GM06990 (cell line): ENCODE data around the gene DSP.

Experiments used
- DNase-seq: peaks from one replicate; pipeline ENCODE4 v3.0.0-alpha.2; 2011; ENCODE audit not compliant: insufficient read length; ENCODE audit errors: extremely low read depth
- H3K27me3 ChIP-seq: replicated peaks from 2 replicates; pipeline ENCODE4 v1.6.0; 2011; ENCODE audit warnings: low read length; ENCODE audit not compliant: control insufficient read depth, insufficient read depth
- H3K36me3 ChIP-seq: 2 replicates; pipeline ENCODE4 v1.5.1; 2011; ENCODE audit warnings: low read length; ENCODE audit not compliant: control insufficient read depth, insufficient read depth
- H3K4me3 ChIP-seq: replicated peaks from 2 replicates; pipeline ENCODE4 v1.5.1; 2011; ENCODE audit warnings: low read depth, mild to moderate bottlenecking, control low read depth, low read length
- CTCF ChIP-seq: IDR thresholded peaks from 2 replicates; pipeline ENCODE4 v1.5.1; 2011; ENCODE audit warnings: low read length, control low read depth, mild to moderate bottlenecking, inconsistent platforms; ENCODE audit not compliant: insufficient read depth, poor library complexity, severe bottlenecking

The DSP gene

GRCh38 chr6:7579851-7580250 lies 38.4 kb downstream of the DSP start:
- Histone ChIP-seq H3K27me3 (no peaks in the 10 kb centered on the region; the same call in 1 of the 2 replicates), H3K36me3 (no peaks in the 10 kb centered on the region), H3K4me3 (no peak overlapping the region)
- no peak for DNase-seq
- TF ChIP-seq CTCF, result no peak

- no peak for TF ChIP-seq CTCF
- Histone ChIP-seq H3K27me3 (no peaks in the 10 kb centered on the region; the same call in 1 of the 2 replicates), H3K36me3 (no peaks in the 10 kb centered on the region), H3K4me3 (no peak overlapping the region)
- no peak for DNase-seq
These were observed 39.1 kb downstream of the DSP start for GRCh38 chr6:7580537-7580926.

- no peaks in the 10 kb centered on the region; the same call in 1 of the 2 replicates for H3K27me3 ChIP-seq
- no peak for TF ChIP-seq CTCF
- no peak overlapping the region for H3K4me3 ChIP-seq
- H3K36me3 ChIP-seq, result no peaks in the 10 kb centered on the region
- DNase-seq, result no peak
These were observed 39.6 kb downstream of the DSP start for GRCh38 chr6:7580927-7581618.

- no peak for TF ChIP-seq CTCF
- H3K36me3 ChIP-seq, result no peaks in the 10 kb centered on the region
These were observed 43.9 kb downstream of the DSP start for GRCh38 chr6:7585287-7585930.

GRCh38 chr6:7587631-7588100 lies 46.2 kb downstream of the DSP start:
- Histone ChIP-seq H3K27me3 (no peaks in the 10 kb centered on the region; the same call in 1 of the 2 replicates), H3K4me3 (no peak overlapping the region), H3K36me3 (no peaks in the 10 kb centered on the region)
- TF ChIP-seq CTCF, result no peak
- no peak for DNase-seq

More at GRCh38 chr6:7585287-7585930, 43.9 kb downstream of the DSP start:
- Histone ChIP-seq H3K27me3 (no peaks in the 10 kb centered on the region; the same call in 1 of the 2 replicates), H3K4me3 (no peak overlapping the region)
- no peak for DNase-seq
